PFSK-1 (cell line): ENCODE results near the gene F2R.

ENCODE experiments used
- FOXP2 ChIP-seq: optimal IDR thresholded peaks from 2 replicates; pipeline ENCODE3; 2011; ENCODE audit warnings: borderline replicate concordance, control low read depth, inconsistent platforms; ENCODE audit not compliant: insufficient read depth; ENCODE audit errors: extremely low read length, extremely low read depth
- POLR2AphosphoS5 ChIP-seq: IDR thresholded peaks from 2 replicates; pipeline ENCODE4 v1.6.1; 2012; ENCODE audit warnings: low read depth, mild to moderate bottlenecking, control low read depth, low read length, moderate library complexity
- SIN3A ChIP-seq: IDR thresholded peaks from 2 replicates; pipeline ENCODE4 v1.6.1; 2012; ENCODE audit warnings: mild to moderate bottlenecking, low read length, moderate library complexity, borderline replicate concordance; ENCODE audit not compliant: insufficient read depth
- TAF1 ChIP-seq: IDR thresholded peaks from 2 replicates; pipeline ENCODE4 v1.6.1; 2012; ENCODE audit warnings: low read length, control low read depth, borderline replicate concordance; ENCODE audit not compliant: insufficient read depth
- TF ChIP-seq, protein P1 (sequence below), 2 experiments: IDR thresholded peaks; 2 replicates each; pipeline versions ENCODE4 v1.6.1 to v1.8.0; 2011 to 2012; ENCODE audit warnings: low read depth in 2 of 2, low read length in 2 of 2, control low read depth in 1 of 2, inconsistent platforms in 1 of 2, mild to moderate bottlenecking in 1 of 2, moderate library complexity in 1 of 2; ENCODE audit not compliant: insufficient read depth in 1 of 2

F2R gene

DNA sequence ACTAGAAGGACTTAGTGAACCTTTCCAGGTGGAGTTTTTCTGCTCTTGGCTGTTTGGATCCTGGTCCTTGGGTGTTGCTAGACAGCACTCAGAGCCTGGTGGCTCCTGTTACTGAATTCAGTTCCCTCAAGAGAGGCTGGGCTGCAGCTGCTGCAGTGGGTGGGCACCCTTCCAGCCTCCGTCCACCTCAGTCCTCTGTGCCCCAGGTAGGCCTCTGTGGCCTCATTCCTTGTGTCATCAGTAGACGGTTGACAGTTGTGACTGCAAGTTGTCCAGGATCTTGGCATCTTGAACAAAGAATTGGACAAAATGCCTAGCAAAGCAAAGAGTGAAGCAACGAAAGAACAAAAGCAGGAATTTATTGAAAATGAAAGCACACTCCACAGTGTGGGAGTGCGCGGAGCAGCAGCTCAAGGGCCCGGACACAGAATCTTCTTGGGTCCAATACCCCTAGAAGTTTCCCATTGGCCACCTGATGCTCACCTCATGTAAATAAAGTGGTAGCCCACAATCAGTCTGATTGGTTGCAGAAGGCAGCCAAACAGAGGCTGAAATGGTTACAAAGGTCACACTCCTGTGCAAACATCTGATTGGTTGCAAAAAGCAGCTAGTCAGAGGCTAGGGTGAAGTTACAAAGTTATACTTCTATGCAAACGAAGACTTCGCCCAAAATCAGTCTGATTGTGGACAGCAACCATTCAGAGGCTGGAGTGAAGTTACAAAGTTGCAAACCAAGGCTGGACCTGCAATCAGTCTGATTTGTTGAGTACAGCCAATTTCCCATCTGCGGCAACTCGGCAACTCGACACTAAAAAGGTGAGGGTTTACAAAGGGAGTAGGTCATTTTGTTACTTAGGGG is 40.1 kb downstream of the F2R start:
- TF ChIP-seq, protein P1, sequence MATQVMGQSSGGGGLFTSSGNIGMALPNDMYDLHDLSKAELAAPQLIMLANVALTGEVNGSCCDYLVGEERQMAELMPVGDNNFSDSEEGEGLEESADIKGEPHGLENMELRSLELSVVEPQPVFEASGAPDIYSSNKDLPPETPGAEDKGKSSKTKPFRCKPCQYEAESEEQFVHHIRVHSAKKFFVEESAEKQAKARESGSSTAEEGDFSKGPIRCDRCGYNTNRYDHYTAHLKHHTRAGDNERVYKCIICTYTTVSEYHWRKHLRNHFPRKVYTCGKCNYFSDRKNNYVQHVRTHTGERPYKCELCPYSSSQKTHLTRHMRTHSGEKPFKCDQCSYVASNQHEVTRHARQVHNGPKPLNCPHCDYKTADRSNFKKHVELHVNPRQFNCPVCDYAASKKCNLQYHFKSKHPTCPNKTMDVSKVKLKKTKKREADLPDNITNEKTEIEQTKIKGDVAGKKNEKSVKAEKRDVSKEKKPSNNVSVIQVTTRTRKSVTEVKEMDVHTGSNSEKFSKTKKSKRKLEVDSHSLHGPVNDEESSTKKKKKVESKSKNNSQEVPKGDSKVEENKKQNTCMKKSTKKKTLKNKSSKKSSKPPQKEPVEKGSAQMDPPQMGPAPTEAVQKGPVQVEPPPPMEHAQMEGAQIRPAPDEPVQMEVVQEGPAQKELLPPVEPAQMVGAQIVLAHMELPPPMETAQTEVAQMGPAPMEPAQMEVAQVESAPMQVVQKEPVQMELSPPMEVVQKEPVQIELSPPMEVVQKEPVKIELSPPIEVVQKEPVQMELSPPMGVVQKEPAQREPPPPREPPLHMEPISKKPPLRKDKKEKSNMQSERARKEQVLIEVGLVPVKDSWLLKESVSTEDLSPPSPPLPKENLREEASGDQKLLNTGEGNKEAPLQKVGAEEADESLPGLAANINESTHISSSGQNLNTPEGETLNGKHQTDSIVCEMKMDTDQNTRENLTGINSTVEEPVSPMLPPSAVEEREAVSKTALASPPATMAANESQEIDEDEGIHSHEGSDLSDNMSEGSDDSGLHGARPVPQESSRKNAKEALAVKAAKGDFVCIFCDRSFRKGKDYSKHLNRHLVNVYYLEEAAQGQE (IDR thresholded peaks at IDR 0.05; ENCODE audit: insufficient read depth in 1 of 2, low read depth in 2 of 2, low read length in 2 of 2): no peak
- no peak for TF ChIP-seq SIN3A
- no peak for TF ChIP-seq TAF1
- no peak for TF ChIP-seq POLR2AphosphoS5
- no peak for TF ChIP-seq FOXP2

DNA sequence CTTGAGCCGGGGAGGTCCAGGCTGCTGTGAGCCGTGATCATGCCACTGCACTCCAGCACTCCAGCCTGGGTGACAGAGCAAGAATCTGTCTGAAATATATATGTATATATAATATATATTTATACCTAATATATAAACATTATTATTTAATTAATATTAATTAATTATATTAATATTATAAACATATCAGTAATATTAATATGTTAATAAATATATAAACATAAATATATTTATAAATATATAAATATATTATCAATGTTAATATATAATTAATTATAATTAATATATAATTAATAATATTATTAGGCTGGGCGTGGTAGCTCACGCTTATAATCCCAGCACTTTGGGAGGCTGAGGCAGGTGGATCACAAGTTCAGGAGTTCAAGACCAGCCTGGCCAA is 41.1 kb downstream of the F2R start:
- TF ChIP-seq POLR2AphosphoS5: no peak

DNA sequence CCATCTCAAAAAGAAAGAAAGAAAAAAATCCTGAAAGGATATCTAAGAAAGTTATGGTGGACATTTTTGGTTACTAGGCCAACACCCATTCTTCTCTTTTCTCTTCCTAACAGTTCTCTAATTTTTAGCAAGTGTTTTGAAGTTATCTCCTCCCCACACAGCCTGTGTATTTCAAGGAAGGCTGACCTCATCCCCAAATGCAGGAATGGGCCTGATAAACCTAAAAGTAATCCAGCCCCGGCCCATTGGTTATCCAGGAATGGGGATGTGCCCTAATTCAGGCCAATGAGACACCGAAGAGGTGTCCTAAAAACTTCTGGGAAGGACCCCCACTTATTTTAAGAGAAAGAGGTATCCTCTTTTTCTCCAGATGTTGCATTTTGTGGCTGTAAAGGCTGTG is 46.6 kb downstream of the F2R start:
- TF ChIP-seq, protein P1 (IDR thresholded peaks at IDR 0.05; ENCODE audit: insufficient read depth in 1 of 2, low read depth in 2 of 2, low read length in 2 of 2): no peak
- TF ChIP-seq TAF1 (no peak), POLR2AphosphoS5 (no peak), FOXP2 (no peak), SIN3A (no peak)

DNA sequence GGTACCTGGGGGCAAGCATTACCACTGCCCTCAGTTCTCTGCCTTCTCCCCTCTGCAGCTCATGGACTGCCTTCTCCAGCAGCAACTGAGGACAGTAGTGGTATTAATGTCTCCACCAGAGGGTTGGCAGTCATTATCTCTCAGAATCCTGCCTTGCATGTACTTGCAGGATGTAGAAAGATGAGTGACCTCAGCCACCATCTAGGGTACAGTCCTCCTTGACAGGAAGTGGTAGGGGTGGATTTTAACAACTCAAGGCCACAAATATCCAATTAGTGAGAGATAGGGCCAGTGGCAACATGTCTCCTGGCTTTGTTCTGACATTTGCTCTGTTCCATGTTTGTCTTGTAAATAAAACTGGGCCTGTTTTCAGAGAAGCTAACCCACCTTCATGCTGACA is 47.2 kb downstream of the F2R start:
- no peak for TF ChIP-seq POLR2AphosphoS5
- no peak for TF ChIP-seq FOXP2
- no peak for TF ChIP-seq TAF1
- no peak for TF ChIP-seq SIN3A
- TF ChIP-seq, protein P1 (IDR thresholded peaks at IDR 0.05; ENCODE audit: insufficient read depth in 1 of 2, low read depth in 2 of 2, low read length in 2 of 2): no peak

DNA sequence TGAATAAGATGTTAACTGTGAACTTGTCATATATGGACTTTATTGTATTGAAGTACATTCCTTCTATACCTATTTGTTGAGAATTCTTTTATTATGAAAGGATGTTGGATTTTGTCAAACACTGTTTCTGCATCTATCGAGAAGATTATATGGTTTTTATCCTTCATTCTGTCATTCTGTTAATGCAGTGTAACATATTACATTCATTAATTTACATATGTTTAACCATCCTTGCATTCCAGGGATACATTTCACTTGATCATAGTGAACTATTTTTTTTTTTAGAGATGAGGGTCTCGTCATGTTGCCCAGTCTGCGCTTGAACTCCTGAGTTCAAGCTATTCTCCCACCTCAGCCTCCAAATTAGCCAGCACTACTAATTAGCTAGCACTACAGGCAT is 48.4 kb downstream of the F2R start:
- TF ChIP-seq FOXP2 (no peak), POLR2AphosphoS5 (no peak), TAF1 (no peak), SIN3A (no peak)
- TF ChIP-seq, protein P1 (IDR thresholded peaks at IDR 0.05; ENCODE audit: insufficient read depth in 1 of 2, low read depth in 2 of 2, low read length in 2 of 2): no peak
